ENCODE measurements around the gene CCDC51. TPM values are rescaled to one million over a fixed set of nuclear protein-coding genes. Genes with fewer than 3 reads are reported as not detected.
A peak's percentile ranks its signal among the peaks of the same experiment; 100 is the strongest.

Gene CCDC51
- total and polyA plus RNA-seq, 2 of the 13 experiments (the other 11 are each of a cell fraction or from before 2014, with no cell fraction given) = 18.1 to 29.4 TPM

- 0 out of 2 replicates have a peak, but pooled peaks have one; percentile 8 for TF ChIP-seq ZNF710 (CRISPR knock-in tag; IDR thresholded peaks at IDR 0.05; ENCODE audit: borderline replicate concordance)
- TF ChIP-seq ZNF558 (CRISPR knock-in tag; IDR thresholded peaks at IDR 0.05; ENCODE audit: borderline replicate concordance) = no peak
- TF ChIP-seq KDM2A (CRISPR knock-in tag; IDR thresholded peaks at IDR 0.05; ENCODE audit: borderline replicate concordance, low read depth) = peak; percentile 75; the same call in 1 of the 2 replicates
- no peak for TF ChIP-seq TRIM24 (CRISPR knock-in tag; IDR thresholded peaks at IDR 0.05)
- peak; percentile 28; the same call in 1 of the 2 replicates for TF ChIP-seq MXD1 (CRISPR knock-in tag; IDR thresholded peaks at IDR 0.05)
- no peak for TF ChIP-seq KDM5A (IDR thresholded peaks at IDR 0.05; ENCODE audit: borderline replicate concordance, low read length)
- no peak for TF ChIP-seq ZNF879 (CRISPR knock-in tag; IDR thresholded peaks at IDR 0.05)
- no peak for TF ChIP-seq ZNF557 (CRISPR knock-in tag; IDR thresholded peaks at IDR 0.05)
- peak; percentile 62; the same call in 1 of the 2 replicates for TF ChIP-seq HNRNPL (IDR thresholded peaks at IDR 0.05; ENCODE audit: low read depth, low read length)
- TF ChIP-seq POLR2G (IDR thresholded peaks at IDR 0.05; ENCODE audit: low read depth, low read length) = peak; percentile 71
- no peak for TF ChIP-seq ZNF572 (CRISPR knock-in tag; IDR thresholded peaks at IDR 0.05)
- no peak for TF ChIP-seq ZMAT3 (CRISPR knock-in tag; conservative IDR thresholded peaks at IDR 0.05)
- TF ChIP-seq MAFG (CRISPR knock-in tag; IDR thresholded peaks at IDR 0.05) = no peak
- TF ChIP-seq ZNF33A (CRISPR knock-in tag; IDR thresholded peaks at IDR 0.05; ENCODE audit: borderline replicate concordance) = no peak
- no peak for TF ChIP-seq TFDP2 (CRISPR knock-in tag; IDR thresholded peaks at IDR 0.05)
- TF ChIP-seq ZFP37 (CRISPR knock-in tag; IDR thresholded peaks at IDR 0.05; ENCODE audit: borderline replicate concordance) = no peak
- TF ChIP-seq ZNF326 (CRISPR knock-in tag; IDR thresholded peaks at IDR 0.05; ENCODE audit: borderline replicate concordance) = peak; percentile 69; the same call in 1 of the 2 replicates
- TF ChIP-seq TARDBP (CRISPR knock-in tag; IDR thresholded peaks at IDR 0.05) = peak; percentile 10; the same call in 1 of the 2 replicates
- peak; percentile 46; the same call in 1 of the 2 replicates for TF ChIP-seq REPIN1 (CRISPR knock-in tag; IDR thresholded peaks at IDR 0.05; ENCODE audit: borderline replicate concordance, low read depth)
- no peak for TF ChIP-seq ZNF263 (CRISPR knock-in tag; IDR thresholded peaks at IDR 0.05)
- TF ChIP-seq DNMT1 (CRISPR knock-in tag; IDR thresholded peaks at IDR 0.05) = no peak
- TF ChIP-seq ATF5 (CRISPR knock-in tag; IDR thresholded peaks at IDR 0.05; ENCODE audit: low read depth) = no peak
- no peak for TF ChIP-seq MYC (CRISPR knock-in tag; IDR thresholded peaks at IDR 0.05; ENCODE audit: borderline replicate concordance)
- 0 out of 2 replicates have a peak, but pooled peaks have one; percentile 21 for TF ChIP-seq FOXC1 (CRISPR knock-in tag; IDR thresholded peaks at IDR 0.05; ENCODE audit: borderline replicate concordance)
Measured at GRCh38 chr3:48397767-48398681, 41.9 kb downstream of the CCDC51 start (continued).

Data from HepG2 (cell line).